GM23338 (cell line): ENCODE measurements around the gene AKNA. TPM values are rescaled to one million over a fixed set of nuclear protein-coding genes. Genes with fewer than 3 reads are reported as not detected.

Experiments used
- ATAC-seq: fragments of 200-7000 bp; cut with Tn5 transposase; 3 replicates; pipeline ENCODE4 v1.9.1; 2020
- DNase-seq: peaks from one replicate; pipeline ENCODE4 v3.0.0-alpha.2; 2015; ENCODE audit warnings: low spot score
- H2AFZ ChIP-seq: fragments of 200-600 bp; sonication (generic); 2 replicates; pipeline ENCODE4 v1.8.0; 2016; ENCODE audit warnings: antibody characterized with exemption, mild to moderate bottlenecking, moderate library complexity
- H3F3A ChIP-seq: fragments of 200-600 bp; sonication (generic); replicated peaks from 2 replicates; pipeline ENCODE4 v1.8.0; 2017; ENCODE audit warnings: antibody characterized with exemption, mixed run types, low read depth
- H3K27ac ChIP-seq: fragments of 200-600 bp; sonication (generic); 2 replicates; pipeline ENCODE4 v1.6.1; 2016; ENCODE audit warnings: low read depth
- H3K27me3 ChIP-seq: fragments of 200-600 bp; sonication (generic); 2 replicates; pipeline ENCODE4 v1.8.0; 2016; ENCODE audit warnings: mild to moderate bottlenecking, mixed run types, moderate library complexity; ENCODE audit not compliant: insufficient read depth
- H3K36me3 ChIP-seq: fragments of 200-600 bp; sonication (generic); 2 replicates; pipeline ENCODE4 v1.8.0; 2016; ENCODE audit warnings: mild to moderate bottlenecking; ENCODE audit not compliant: insufficient read depth
- H3K4me1 ChIP-seq: fragments of 200-600 bp; sonication (generic); 2 replicates; pipeline ENCODE4 v1.8.0; 2016; ENCODE audit warnings: mild to moderate bottlenecking, moderate library complexity; ENCODE audit not compliant: insufficient read depth
- H3K4me2 ChIP-seq: fragments of 200-600 bp; sonication (generic); 2 replicates; pipeline ENCODE4 v1.7.1; 2017; ENCODE audit warnings: mixed run types
- H3K4me3 ChIP-seq: fragments of 200-600 bp; sonication (generic); 2 replicates; pipeline ENCODE4 v1.6.1; 2016; ENCODE audit warnings: mixed run types
- H3K79me2 ChIP-seq: fragments of 200-600 bp; sonication (generic); replicated peaks from 2 replicates; pipeline ENCODE4 v1.8.0; 2017; ENCODE audit warnings: mild to moderate bottlenecking; ENCODE audit not compliant: insufficient read depth
- H3K9me2 ChIP-seq: fragments of 200-600 bp; sonication (generic); 2 replicates; pipeline ENCODE4 v1.8.0; 2017; ENCODE audit not compliant: insufficient read depth
- H4K20me1 ChIP-seq: fragments of 200-600 bp; sonication (generic); replicated peaks from 2 replicates; pipeline ENCODE4 v1.8.0; 2017; ENCODE audit warnings: mild to moderate bottlenecking; ENCODE audit not compliant: insufficient read depth
- H3K27ac Mint-ChIP-seq: 2 replicates; pipeline ENCODE4 v1.8.0; 2020; ENCODE audit warnings: inconsistent platforms, mild to moderate bottlenecking, moderate library complexity, mixed read lengths
- H3K27me3 Mint-ChIP-seq: 3 replicates; pipeline ENCODE4 v1.8.0; 2022; ENCODE audit warnings: low read depth, mild to moderate bottlenecking, moderate library complexity, mixed read lengths, inconsistent platforms; ENCODE audit not compliant: insufficient read depth, poor library complexity
- H3K36me3 Mint-ChIP-seq: 3 replicates; pipeline ENCODE4 v1.8.0; 2021; ENCODE audit warnings: low read depth, mild to moderate bottlenecking, inconsistent platforms, moderate library complexity, mixed read lengths
- H3K4me1 Mint-ChIP-seq: 3 replicates; pipeline ENCODE4 v1.8.0; 2020; ENCODE audit warnings: mild to moderate bottlenecking, inconsistent platforms, mixed read lengths
- H3K4me3 Mint-ChIP-seq: 3 replicates; pipeline ENCODE4 v1.8.0; 2021; ENCODE audit warnings: moderate library complexity, mild to moderate bottlenecking, inconsistent platforms, mixed read lengths
- H3K9me3 Mint-ChIP-seq: 3 replicates; pipeline ENCODE4 v1.8.0; 2020; ENCODE audit warnings: moderate library complexity, mild to moderate bottlenecking, inconsistent platforms, mixed read lengths
- EZH2 ChIP-seq: fragments of 200-600 bp; sonication (generic); IDR thresholded peaks from one replicate; pipeline ENCODE4 v1.8.0; 2017; ENCODE audit warnings: antibody characterized with exemption, mild to moderate bottlenecking, low read depth; ENCODE audit not compliant: unreplicated experiment
- POLR2AphosphoS5 ChIP-seq: IDR thresholded peaks from 2 replicates; pipeline ENCODE4 v1.6.1; 2016; ENCODE audit warnings: antibody characterized with exemption, low read depth
- REST ChIP-seq: IDR thresholded peaks from one replicate; pipeline ENCODE4 v1.6.1; 2018; ENCODE audit warnings: antibody characterized with exemption; ENCODE audit not compliant: unreplicated experiment
- STAT1 ChIP-seq: IDR thresholded peaks from one replicate; pipeline ENCODE4 v1.6.1; 2016; ENCODE audit warnings: antibody characterized with exemption; ENCODE audit not compliant: unreplicated experiment
- ZNF114 ChIP-seq: fragments of 250-450 bp; sonication (Bioruptor Pico); IDR thresholded peaks from 2 replicates; pipeline ENCODE4 v1.5.0; 2020; ENCODE audit warnings: mild to moderate bottlenecking, moderate library complexity
- ZNF462 ChIP-seq: fragments of 250-450 bp; sonication (Bioruptor Pico); IDR thresholded peaks from 2 replicates; pipeline ENCODE4 v1.5.0; 2020; ENCODE audit warnings: mild to moderate bottlenecking, moderate library complexity
- polyA plus RNA-seq: library from polyadenylated mRNA; unstranded; fragments of >200 nt; fragmentation: Nextera tagmentation; extraction: Ambion mirVana; gene quantifications from 2 replicates; pipeline ENCODE4 v1.2.1, GENCODE V29; 2016
- total RNA-seq: library from RNA; depleted of rRNA; stranded (reverse); fragments of >200 nt; shearing (Covaris generic); gene quantifications from 2 replicates; pipeline ENCODE4 v1.2.3, GENCODE V29; 2014

The AKNA gene
- total and polyA plus RNA-seq, 2 experiments from 2014 or later: 9.0 to 28.1 TPM

GRCh38 chr9:114429488-114429887 is 41.7 kb upstream of the AKNA start:
- H3K27me3 ChIP-seq: no peaks in the 10 kb centered on the region
- Mint-ChIP-seq H3K27ac (no peak overlapping the region), H3K4me1 (peaks cover 12% of the 10 kb centered on the region; the same call in 2 of the 3 replicates), H3K9me3 (no peaks in the 10 kb centered on the region), H3K27me3 (peaks cover 6% of the 10 kb centered on the region), H3K4me3 (no peak overlapping the region), H3K36me3 (no peaks in the 10 kb centered on the region; the same call in 2 of the 3 replicates)
- H3K4me1 ChIP-seq: no peaks in the 10 kb centered on the region
- H3K36me3 ChIP-seq: no peaks in the 10 kb centered on the region
- H3K79me2 ChIP-seq: no peaks in the 10 kb centered on the region
- DNase-seq (no peak), ATAC-seq (no peak)
- TF ChIP-seq ZNF114 (CRISPR knock-in tag): no peak
- TF ChIP-seq POLR2AphosphoS5: no peak
- TF ChIP-seq REST: no peak
- TF ChIP-seq ZNF462 (CRISPR knock-in tag): no peak
- TF ChIP-seq STAT1: no peak
- TF ChIP-seq EZH2: no peak
- no peaks in the 10 kb centered on the region for H3K9me2 ChIP-seq
- H3K4me2 ChIP-seq: no peak overlapping the region
- H3K27ac ChIP-seq: no peak overlapping the region
- H4K20me1 ChIP-seq: no peaks in the 10 kb centered on the region
- no peaks in the 10 kb centered on the region for H3F3A ChIP-seq
- no peak overlapping the region for H2AFZ ChIP-seq
- H3K4me3 ChIP-seq: no peak overlapping the region
